Measurements from ENCODE around the gene TPST1.

DNA sequence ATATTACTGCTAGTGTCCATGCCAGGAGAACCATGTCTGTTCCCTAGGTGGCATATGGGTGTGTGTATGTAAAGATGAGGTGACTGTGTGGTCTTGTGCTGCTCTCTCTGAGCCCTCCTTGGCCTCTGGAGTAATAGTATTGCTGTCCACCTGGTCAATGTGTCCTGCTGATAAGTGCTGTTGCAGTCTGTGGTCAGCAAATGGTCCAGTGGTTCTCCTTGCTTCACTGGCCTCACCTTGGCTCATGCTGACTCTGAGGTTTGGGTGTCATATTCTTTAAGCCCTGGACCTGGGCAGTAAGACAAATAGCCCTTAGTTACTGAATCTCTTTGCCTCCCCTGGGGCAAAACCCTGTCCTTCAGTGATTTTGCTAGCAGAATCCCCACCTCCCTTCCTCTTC, 56.8 kb downstream of the TPST1 start:
- TF ChIP-seq ZNF274 (IDR thresholded peaks at IDR 0.05; ENCODE audit: low read depth, low read length) = no peak
- TF ChIP-seq YY1 (IDR thresholded peaks at IDR 0.05; ENCODE audit: insufficient read depth, insufficient read length) = no peak
